ENCODE data around the gene ACAN. TPM values are rescaled to one million over a fixed set of nuclear protein-coding genes. Genes with fewer than 3 reads are reported as not detected.

Gene ACAN
- total RNA-seq, 1 experiment from 2014 or later: not detected

- Mint-ChIP-seq H3K36me3 (ENCODE audit: insufficient read depth, unreplicated experiment) (no peaks in the 10 kb centered on the region), H3K4me3 (ENCODE audit: low read depth, unreplicated experiment) (no peak overlapping the region), H3K27me3 (ENCODE audit: unreplicated experiment) (peaks cover 65% of the 10 kb centered on the region), H3K4me1 (ENCODE audit: low read depth, unreplicated experiment) (no peaks in the 10 kb centered on the region), H3K9me3 (ENCODE audit: low read depth, unreplicated experiment) (no peaks in the 10 kb centered on the region), H3K27ac (ENCODE audit: unreplicated experiment) (no peak overlapping the region)
- no peak for DNase-seq
- no peak for TF ChIP-seq CTCF (IDR thresholded peaks at IDR 0.05; ENCODE audit: unreplicated experiment)
- CTCF ChIA-PET: no interaction called here
- BruUV-seq (replicated peaks): no TSS peak
- intact Hi-C loops (cut with micrococcal nuclease; ENCODE audit: unreplicated experiment): loop anchor here (5.0 kb wide), 1 partner anchor 353 kb away; no protein-coding TSS in a partner anchor
Observed at GRCh38 chr15:88830016-88830415, 26.8 kb downstream of the ACAN start.

- H3K4me3 Mint-ChIP-seq (ENCODE audit: low read depth, unreplicated experiment): no peak overlapping the region
- no peak for DNase-seq
- CTCF ChIA-PET: interaction anchor here (0.6 kb wide), 1 partner anchor 1556 kb away, joined by 3 read pairs; no protein-coding TSS in a partner anchor
- H3K27me3 Mint-ChIP-seq (ENCODE audit: unreplicated experiment): peaks cover 51% of the 10 kb centered on the region
- no TSS peak for BruUV-seq (replicated peaks)
- H3K36me3 Mint-ChIP-seq (ENCODE audit: insufficient read depth, unreplicated experiment): no peaks in the 10 kb centered on the region
- H3K27ac Mint-ChIP-seq (ENCODE audit: unreplicated experiment): no peak overlapping the region
- intact Hi-C loops (cut with micrococcal nuclease; ENCODE audit: unreplicated experiment): loop anchor here (5.0 kb wide), 1 partner anchor 356 kb away; no protein-coding TSS in a partner anchor
- H3K4me1 Mint-ChIP-seq (ENCODE audit: low read depth, unreplicated experiment): no peaks in the 10 kb centered on the region
- H3K9me3 Mint-ChIP-seq (ENCODE audit: low read depth, unreplicated experiment): no peaks in the 10 kb centered on the region
- no peak for TF ChIP-seq CTCF (IDR thresholded peaks at IDR 0.05; ENCODE audit: unreplicated experiment)
Observed at GRCh38 chr15:88832820-88833730, 29.8 kb downstream of the ACAN start.

- Mint-ChIP-seq H3K27me3 (ENCODE audit: unreplicated experiment) (peaks cover 51% of the 10 kb centered on the region), H3K9me3 (ENCODE audit: low read depth, unreplicated experiment) (no peaks in the 10 kb centered on the region), H3K4me1 (ENCODE audit: low read depth, unreplicated experiment) (no peaks in the 10 kb centered on the region), H3K36me3 (ENCODE audit: insufficient read depth, unreplicated experiment) (no peaks in the 10 kb centered on the region), H3K27ac (ENCODE audit: unreplicated experiment) (no peak overlapping the region), H3K4me3 (ENCODE audit: low read depth, unreplicated experiment) (no peak overlapping the region)
- no peak for DNase-seq
- no TSS peak for BruUV-seq (replicated peaks)
- CTCF ChIA-PET: interaction anchor here (0.6 to 1.1 kb wide), 4 partner anchors 177 to 1556 kb away, joined by 3 to 6 read pairs (median 4); no protein-coding TSS in a partner anchor
- intact Hi-C loops (cut with micrococcal nuclease; ENCODE audit: unreplicated experiment): loop anchor here (1.0 to 5.0 kb wide), 2 partner anchors 176 to 356 kb away; no protein-coding TSS in a partner anchor
- TF ChIP-seq CTCF (IDR thresholded peaks at IDR 0.05; ENCODE audit: unreplicated experiment): no peak
Observed at GRCh38 chr15:88833731-88834100, 30.5 kb downstream of the ACAN start.

GRCh38 chr15:88834211-88834812, 31.1 kb downstream of the ACAN start:
- no peaks in the 10 kb centered on the region for H3K4me1 Mint-ChIP-seq (ENCODE audit: low read depth, unreplicated experiment)
- no peaks in the 10 kb centered on the region for H3K9me3 Mint-ChIP-seq (ENCODE audit: low read depth, unreplicated experiment)
- TF ChIP-seq CTCF (IDR thresholded peaks at IDR 0.05; ENCODE audit: unreplicated experiment): peak; percentile 69
- no TSS peak for BruUV-seq (replicated peaks)
- H3K27me3 Mint-ChIP-seq (ENCODE audit: unreplicated experiment): peaks cover 51% of the 10 kb centered on the region
- H3K27ac Mint-ChIP-seq (ENCODE audit: unreplicated experiment): no peak overlapping the region
- intact Hi-C loops (cut with micrococcal nuclease; ENCODE audit: unreplicated experiment): loop anchor here (1.0 to 5.0 kb wide), 2 partner anchors 177 to 357 kb away; no protein-coding TSS in a partner anchor
- CTCF ChIA-PET: interaction anchor here (0.6 to 1.1 kb wide), 4 partner anchors 169 to 223 kb away, joined by 3 to 6 read pairs (median 4); no protein-coding TSS in a partner anchor
- H3K36me3 Mint-ChIP-seq (ENCODE audit: insufficient read depth, unreplicated experiment): no peaks in the 10 kb centered on the region
- no peak overlapping the region for H3K4me3 Mint-ChIP-seq (ENCODE audit: low read depth, unreplicated experiment)
- peak; percentile 55 for DNase-seq

All from Calu3 (cell line).